ENCODE results near the gene UBASH3B. TPM values are rescaled to one million over a fixed set of nuclear protein-coding genes. Genes with fewer than 3 reads are reported as not detected.

The UBASH3B gene
- total RNA-seq, 1 donor from 2014 or later, result 62.1 TPM

- Histone ChIP-seq H4K20me1 (ENCODE audit: insufficient read depth, low read length) (no peaks in the 10 kb centered on the region), H2AFZ (ENCODE audit: low read depth, low read length) (no peak overlapping the region), H3K4me3 (ENCODE audit: insufficient read depth, low read depth, low read length) (no peak overlapping the region), H3K27me3 (ENCODE audit: insufficient read depth, low read length) (no peaks in the 10 kb centered on the region), H3K9me3 (ENCODE audit: insufficient read depth, low read depth, low read length) (no peaks in the 10 kb centered on the region), H3K4me2 (ENCODE audit: low read length) (no peak overlapping the region), H3K36me3 (ENCODE audit: insufficient read depth, low read length) (no peaks in the 10 kb centered on the region), H3K27ac (ENCODE audit: low read depth, low read length) (no peak overlapping the region), H3K9ac (ENCODE audit: low read length) (no peak overlapping the region), H3K4me1 (ENCODE audit: insufficient read depth, low read length) (no peaks in the 10 kb centered on the region), H3K79me2 (ENCODE audit: insufficient read depth, low read length) (no peaks in the 10 kb centered on the region)
- no peak overlapping the region for H3K27ac Mint-ChIP-seq (ENCODE audit: unreplicated experiment)
- TF ChIP-seq CTCF (IDR thresholded peaks at IDR 0.05; ENCODE audit: insufficient read depth, low read depth, low read length) (no peak), EZH2 (IDR thresholded peaks at IDR 0.05; ENCODE audit: insufficient read depth, low read length) (no peak)
- H3K27me3 Mint-ChIP-seq (ENCODE audit: low read depth, unreplicated experiment), result peaks cover 2% of the 10 kb centered on the region
- H3K36me3 Mint-ChIP-seq (ENCODE audit: low read depth, unreplicated experiment), result no peaks in the 10 kb centered on the region
- no peak for FAIRE-seq
- H3K9me3 Mint-ChIP-seq (ENCODE audit: unreplicated experiment), result peaks cover 2% of the 10 kb centered on the region
- H3K4me1 Mint-ChIP-seq (ENCODE audit: low read depth, unreplicated experiment), result peaks cover 2% of the 10 kb centered on the region
- no peak overlapping the region for H3K4me3 Mint-ChIP-seq (ENCODE audit: unreplicated experiment)
- no peak for DNase-seq (ENCODE audit: low read depth)
These were observed 181.4 kb downstream of the UBASH3B start for GRCh38 chr11:122836916-122837315.

- DNase-seq (ENCODE audit: low read depth) (no peak), FAIRE-seq (no peak)
- Histone ChIP-seq H3K27ac (ENCODE audit: low read depth, low read length) (no peak overlapping the region), H3K27me3 (ENCODE audit: insufficient read depth, low read length) (no peaks in the 10 kb centered on the region), H3K79me2 (ENCODE audit: insufficient read depth, low read length) (no peaks in the 10 kb centered on the region), H3K4me3 (ENCODE audit: insufficient read depth, low read depth, low read length) (no peak overlapping the region), H3K4me2 (ENCODE audit: low read length) (no peak overlapping the region), H3K4me1 (ENCODE audit: insufficient read depth, low read length) (no peaks in the 10 kb centered on the region), H3K36me3 (ENCODE audit: insufficient read depth, low read length) (no peaks in the 10 kb centered on the region), H2AFZ (ENCODE audit: low read depth, low read length) (no peak overlapping the region), H4K20me1 (ENCODE audit: insufficient read depth, low read length) (no peaks in the 10 kb centered on the region), H3K9ac (ENCODE audit: low read length) (no peak overlapping the region), H3K9me3 (ENCODE audit: insufficient read depth, low read depth, low read length) (no peaks in the 10 kb centered on the region)
- Mint-ChIP-seq H3K27me3 (ENCODE audit: low read depth, unreplicated experiment) (peaks cover 3% of the 10 kb centered on the region), H3K4me3 (ENCODE audit: unreplicated experiment) (no peak overlapping the region), H3K36me3 (ENCODE audit: low read depth, unreplicated experiment) (no peaks in the 10 kb centered on the region), H3K4me1 (ENCODE audit: low read depth, unreplicated experiment) (no peaks in the 10 kb centered on the region), H3K9me3 (ENCODE audit: unreplicated experiment) (peaks cover 3% of the 10 kb centered on the region), H3K27ac (ENCODE audit: unreplicated experiment) (no peak overlapping the region)
- TF ChIP-seq EZH2 (IDR thresholded peaks at IDR 0.05; ENCODE audit: insufficient read depth, low read length), result no peak
- no peak for TF ChIP-seq CTCF (IDR thresholded peaks at IDR 0.05; ENCODE audit: insufficient read depth, low read depth, low read length)
These were observed 182.2 kb downstream of the UBASH3B start for GRCh38 chr11:122837528-122838346.
